ENCODE measurements around the gene LRRC74A. TPM values are rescaled to one million over a fixed set of nuclear protein-coding genes. Genes with fewer than 3 reads are reported as not detected.

The LRRC74A gene
- total RNA-seq, 3 donors from 2014 or later (not counting 1 experiment from before 2014, with no cell fraction given): not detected

DNA sequence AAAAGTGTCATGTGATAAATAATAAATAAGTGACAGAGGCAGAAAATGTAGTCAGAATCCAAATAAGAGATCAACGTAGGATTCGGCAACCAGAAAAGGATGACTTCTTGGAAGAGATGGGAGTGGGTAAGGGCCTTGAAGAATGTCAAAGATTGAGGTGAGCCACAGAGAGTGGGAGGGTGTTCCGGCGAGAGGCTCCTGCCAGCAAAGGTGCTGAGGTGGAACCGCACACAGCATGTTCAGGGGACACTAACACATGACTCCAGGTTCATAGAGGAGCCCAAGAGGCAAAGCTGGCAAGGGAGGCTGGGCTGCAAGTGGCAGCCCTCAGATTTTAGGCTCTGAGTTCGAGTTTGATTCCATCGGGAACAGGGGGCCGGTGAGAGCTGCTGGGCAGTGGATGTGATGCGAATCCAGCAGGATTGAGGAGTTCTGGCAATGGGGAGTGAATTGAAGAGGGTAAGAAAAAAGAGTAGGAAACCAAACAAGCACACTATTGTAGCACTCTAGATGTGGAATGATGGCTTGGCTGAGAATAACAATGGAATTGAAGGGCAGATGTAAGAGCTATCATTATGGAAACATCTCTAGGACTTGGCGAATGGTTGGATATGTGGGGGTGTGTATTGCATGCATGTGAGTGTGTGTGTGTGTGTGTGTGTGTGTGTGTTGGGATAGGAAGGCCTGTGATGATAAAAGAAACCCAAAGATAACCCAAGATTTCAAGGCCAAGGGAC is 36.5 kb downstream of the LRRC74A start:
- H3K36me3 ChIP-seq (ENCODE audit: control insufficient read depth, insufficient read depth, low read length): no peaks in the 10 kb centered on the region
- H3K4me3 Mint-ChIP-seq: no peak overlapping the region
- 80% methylated on average over 10 of the region's 10 CpGs for WGBS (ENCODE audit: insufficient coverage)
- H3K4me1 ChIP-seq (ENCODE audit: control insufficient read depth, insufficient read depth, low read length): peaks cover 14% of the 10 kb centered on the region
- TF ChIP-seq, protein P1, sequence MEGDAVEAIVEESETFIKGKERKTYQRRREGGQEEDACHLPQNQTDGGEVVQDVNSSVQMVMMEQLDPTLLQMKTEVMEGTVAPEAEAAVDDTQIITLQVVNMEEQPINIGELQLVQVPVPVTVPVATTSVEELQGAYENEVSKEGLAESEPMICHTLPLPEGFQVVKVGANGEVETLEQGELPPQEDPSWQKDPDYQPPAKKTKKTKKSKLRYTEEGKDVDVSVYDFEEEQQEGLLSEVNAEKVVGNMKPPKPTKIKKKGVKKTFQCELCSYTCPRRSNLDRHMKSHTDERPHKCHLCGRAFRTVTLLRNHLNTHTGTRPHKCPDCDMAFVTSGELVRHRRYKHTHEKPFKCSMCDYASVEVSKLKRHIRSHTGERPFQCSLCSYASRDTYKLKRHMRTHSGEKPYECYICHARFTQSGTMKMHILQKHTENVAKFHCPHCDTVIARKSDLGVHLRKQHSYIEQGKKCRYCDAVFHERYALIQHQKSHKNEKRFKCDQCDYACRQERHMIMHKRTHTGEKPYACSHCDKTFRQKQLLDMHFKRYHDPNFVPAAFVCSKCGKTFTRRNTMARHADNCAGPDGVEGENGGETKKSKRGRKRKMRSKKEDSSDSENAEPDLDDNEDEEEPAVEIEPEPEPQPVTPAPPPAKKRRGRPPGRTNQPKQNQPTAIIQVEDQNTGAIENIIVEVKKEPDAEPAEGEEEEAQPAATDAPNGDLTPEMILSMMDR (IDR thresholded peaks at IDR 0.05): no peak
- H3K27me3 Mint-ChIP-seq (ENCODE audit: low read depth in 2 of 2): peaks cover 9 to 12% of the 10 kb centered on the region in 2 donors
- no peaks in the 10 kb centered on the region for H3K36me3 Mint-ChIP-seq
- no peak overlapping the region for H3K4me3 ChIP-seq (ENCODE audit: low read length)
- no peak overlapping the region for H3K27ac ChIP-seq (ENCODE audit: low read length)
- ATAC-seq: no peak
- DNase-seq: no peak
- H3K27ac Mint-ChIP-seq: no peak overlapping the region
- peaks cover 5 to 10% of the 10 kb centered on the region in 2 donors for H3K4me1 Mint-ChIP-seq
- H3K27me3 ChIP-seq (ENCODE audit: control insufficient read depth, insufficient read depth, low read length): no peaks in the 10 kb centered on the region
- no peaks in the 10 kb centered on the region for H3K9me3 Mint-ChIP-seq
- H3K9me3 ChIP-seq (ENCODE audit: control insufficient read depth, insufficient read depth, low read length): no peaks in the 10 kb centered on the region
- intact Hi-C loops (cut with micrococcal nuclease): no loop called here

- TF ChIP-seq, protein P1 (IDR thresholded peaks at IDR 0.05): no peak
- intact Hi-C loops (cut with micrococcal nuclease): no loop called here
- H3K4me1 ChIP-seq (ENCODE audit: control insufficient read depth, insufficient read depth, low read length): peaks cover 23% of the 10 kb centered on the region
- no peak overlapping the region for H3K4me3 ChIP-seq (ENCODE audit: low read length)
- Mint-ChIP-seq H3K4me3 (no peak overlapping the region), H3K9me3 (no peaks in the 10 kb centered on the region), H3K27me3 (ENCODE audit: low read depth in 2 of 2) (peaks cover 9 to 12% of the 10 kb centered on the region in 2 donors), H3K4me1 (peaks cover 9 to 15% of the 10 kb centered on the region in 2 donors), H3K27ac (peak overlapping the region in 1 of 2 donors; percentile 52), H3K36me3 (no peaks in the 10 kb centered on the region)
- H3K36me3 ChIP-seq (ENCODE audit: control insufficient read depth, insufficient read depth, low read length): no peaks in the 10 kb centered on the region
- H3K9me3 ChIP-seq (ENCODE audit: control insufficient read depth, insufficient read depth, low read length): no peaks in the 10 kb centered on the region
- ATAC-seq: peak in 2 of 3 donors; percentile 38
- 28% methylated on average over 11 of the region's 15 CpGs for WGBS (ENCODE audit: insufficient coverage)
- no peaks in the 10 kb centered on the region for H3K27me3 ChIP-seq (ENCODE audit: control insufficient read depth, insufficient read depth, low read length)
- H3K27ac ChIP-seq (ENCODE audit: low read length): no peak overlapping the region
- peak in 1 of 2 donors; percentile 32 for DNase-seq
Measured at GRCh38 chr14:76863724-76864407, 37.7 kb downstream of the LRRC74A start.

- Mint-ChIP-seq H3K27ac (no peak overlapping the region), H3K36me3 (no peaks in the 10 kb centered on the region), H3K4me1 (peaks cover 9 to 15% of the 10 kb centered on the region in 2 donors), H3K27me3 (ENCODE audit: low read depth in 2 of 2) (peaks cover 15 to 16% of the 10 kb centered on the region in 2 donors), H3K9me3 (no peaks in the 10 kb centered on the region), H3K4me3 (no peak overlapping the region)
- ATAC-seq: no peak
- H3K27me3 ChIP-seq (ENCODE audit: control insufficient read depth, insufficient read depth, low read length): no peaks in the 10 kb centered on the region
- H3K27ac ChIP-seq (ENCODE audit: low read length): no peak overlapping the region
- 72% methylated on average over 9 of the region's 9 CpGs for WGBS (ENCODE audit: insufficient coverage)
- intact Hi-C loops (cut with micrococcal nuclease): no loop called here
- H3K4me1 ChIP-seq (ENCODE audit: control insufficient read depth, insufficient read depth, low read length): peaks cover 23% of the 10 kb centered on the region
- no peak for DNase-seq
- no peaks in the 10 kb centered on the region for H3K36me3 ChIP-seq (ENCODE audit: control insufficient read depth, insufficient read depth, low read length)
- H3K4me3 ChIP-seq (ENCODE audit: low read length): no peak overlapping the region
- H3K9me3 ChIP-seq (ENCODE audit: control insufficient read depth, insufficient read depth, low read length): no peaks in the 10 kb centered on the region
- TF ChIP-seq, protein P1 (IDR thresholded peaks at IDR 0.05): no peak
Measured at GRCh38 chr14:76866456-76866855, 40.2 kb downstream of the LRRC74A start.
